Breast epithelium (tissue), 3 donors: ENCODE measurements around the gene C17orf113.

ENCODE experiments used
- CTCF ChIP-seq, 3 donors: fragments of 450-650 bp; IDR thresholded peaks; one replicate each; pipeline ENCODE4 v1.5.1; 2016 to 2017; ENCODE audit warnings: antibody characterized with exemption in 3 of 3, mild to moderate bottlenecking in 3 of 3, moderate library complexity in 3 of 3
- POLR2A ChIP-seq: fragments of 450-650 bp; IDR thresholded peaks from one replicate; pipeline ENCODE4 v1.6.1; 2016; ENCODE audit warnings: antibody characterized with exemption, mild to moderate bottlenecking, moderate library complexity
- POLR2AphosphoS5 ChIP-seq, 3 donors: sonication (generic); formaldehyde crosslinking; IDR thresholded peaks; one replicate each; pipeline ENCODE4 v1.6.1; 2017; ENCODE audit warnings: antibody characterized with exemption in 3 of 3

DNA sequence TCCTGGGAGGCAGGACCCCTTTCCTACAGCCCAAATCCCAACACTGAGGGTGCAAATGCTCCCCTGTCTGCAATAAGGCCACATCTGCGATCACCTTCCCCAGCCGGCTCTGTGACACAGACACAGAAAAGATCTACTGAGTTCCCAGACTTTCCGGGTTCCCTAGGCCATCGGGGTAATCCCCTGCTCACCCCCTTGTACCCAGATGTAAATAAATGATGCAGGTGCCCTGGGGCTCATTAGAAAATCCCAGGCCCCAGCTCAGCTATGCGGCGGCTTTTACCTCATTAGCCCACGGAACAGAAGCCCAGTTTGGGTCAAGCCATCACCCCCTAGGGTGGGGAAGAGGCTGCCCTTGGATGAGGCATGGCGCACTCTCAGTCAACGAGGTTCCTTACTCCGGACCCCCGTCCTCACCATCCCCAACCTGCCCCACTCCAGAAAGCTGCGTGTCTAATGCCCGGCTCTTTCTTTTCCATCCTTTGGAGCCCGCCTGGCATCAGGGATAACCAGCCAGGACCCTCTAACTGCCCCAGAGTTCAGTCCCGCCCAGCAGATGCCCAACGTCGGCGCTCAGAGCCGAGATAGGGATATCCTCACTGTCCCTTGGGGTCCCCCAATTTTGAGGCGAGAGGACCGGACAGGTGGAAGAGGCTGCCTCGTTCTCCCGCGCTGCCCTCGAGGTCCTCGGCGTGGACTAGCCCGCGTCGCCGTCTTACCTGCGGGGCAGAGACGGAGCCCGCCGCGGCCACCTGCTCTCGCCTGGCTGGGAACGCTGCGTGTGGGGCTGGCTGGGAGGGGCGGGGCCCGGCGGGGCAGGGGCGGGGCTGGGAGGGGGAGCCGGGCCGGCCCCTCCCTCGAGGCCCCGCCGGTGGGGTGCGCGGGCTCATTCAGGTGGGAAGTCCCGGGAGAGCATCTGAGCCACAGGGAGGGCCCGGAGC, 47.6 kb upstream of the C17orf113 start, which contains the start of gene ZNF385C:
- no peak for TF ChIP-seq CTCF (IDR thresholded peaks at IDR 0.05)
- TF ChIP-seq POLR2A = no peak
- no peak for TF ChIP-seq POLR2AphosphoS5 (IDR thresholded peaks at IDR 0.05)
